ENCODE results near the gene CCSER1. TPM values are rescaled to one million over a fixed set of nuclear protein-coding genes. Genes with fewer than 3 reads are reported as not detected.
"Not testable (repeated sequence)": the region's sequence is repeated elsewhere in the genome, so short reads cannot be mapped to it uniquely, and the experiment has no call there.

Gene CCSER1
- total RNA-seq, 1 donor from 2014 or later: 1.1 TPM

- no peak for DNase-seq (ENCODE audit: low read depth, low spot score)
Measured at GRCh38 chr4:91116861-91117260, 989.7 kb downstream of the CCSER1 start.

DNA sequence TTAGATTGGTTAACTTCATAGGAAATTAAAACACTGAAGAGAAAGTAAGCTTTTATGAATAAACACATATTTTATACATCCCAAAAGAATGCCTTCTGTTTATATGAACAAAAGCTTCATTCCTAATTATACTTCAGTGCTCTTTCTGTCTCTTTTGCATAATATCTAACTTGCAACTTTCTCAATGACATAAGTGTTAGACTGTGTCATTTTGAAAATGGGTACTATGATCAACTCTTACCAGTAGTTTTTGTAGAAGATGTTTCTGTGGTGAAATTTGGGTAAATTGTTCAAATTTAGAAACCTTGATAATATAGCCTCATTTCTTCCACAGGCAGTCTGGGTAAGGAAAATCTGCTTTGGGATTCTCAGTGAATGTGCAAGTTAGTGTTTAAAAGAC lies 991.4 kb downstream of the CCSER1 start:
- DNase-seq (ENCODE audit: low read depth, low spot score): no peak

- DNase-seq (ENCODE audit: low read depth, low spot score): no peak
Measured at GRCh38 chr4:91123742-91124141, 996.5 kb downstream of the CCSER1 start.

DNA sequence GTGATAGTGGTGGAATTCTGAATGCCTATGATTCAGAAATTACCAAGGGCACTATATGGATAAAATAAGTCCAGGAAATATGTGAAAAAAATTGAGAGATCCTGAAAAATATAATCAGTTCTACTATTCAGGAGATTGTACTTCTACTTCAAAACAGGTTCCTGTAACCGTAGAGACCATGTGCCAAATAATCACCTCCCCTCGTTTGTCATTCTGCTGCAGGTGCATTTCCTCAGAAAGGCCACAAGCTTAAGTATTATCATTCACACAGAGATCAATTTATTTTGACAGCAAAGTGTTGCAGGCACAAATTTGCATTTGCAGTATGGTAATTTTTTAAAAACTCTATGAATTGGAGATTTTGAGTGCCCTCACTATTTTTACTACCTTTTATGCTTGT lies 1000.0 kb downstream of the CCSER1 start:
- no peak for DNase-seq (ENCODE audit: low read depth, low spot score)

GRCh38 chr4:91127831-91128230 lies 1000.6 kb downstream of the CCSER1 start:
- no peak for DNase-seq (ENCODE audit: low read depth, low spot score)

DNA sequence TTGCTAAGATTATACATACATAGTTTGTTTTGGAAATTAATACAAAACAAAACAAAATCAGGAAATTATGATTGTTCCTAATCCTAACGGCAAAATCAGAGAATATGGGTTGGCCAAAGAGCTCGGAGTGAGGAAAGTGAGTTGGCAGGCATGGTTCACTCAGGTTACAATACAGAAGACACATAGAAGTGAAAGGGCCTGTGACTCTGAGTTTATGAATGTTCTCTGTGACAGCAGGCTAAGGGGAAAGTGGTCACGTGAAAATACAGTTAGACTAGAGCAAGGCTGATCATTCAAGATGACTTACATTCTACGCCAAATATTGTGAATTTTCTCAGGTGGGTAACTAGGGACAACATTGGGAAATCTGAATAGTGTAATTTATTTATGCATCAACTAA lies 1001.3 kb downstream of the CCSER1 start:
- no peak for DNase-seq (ENCODE audit: low read depth, low spot score)

DNA sequence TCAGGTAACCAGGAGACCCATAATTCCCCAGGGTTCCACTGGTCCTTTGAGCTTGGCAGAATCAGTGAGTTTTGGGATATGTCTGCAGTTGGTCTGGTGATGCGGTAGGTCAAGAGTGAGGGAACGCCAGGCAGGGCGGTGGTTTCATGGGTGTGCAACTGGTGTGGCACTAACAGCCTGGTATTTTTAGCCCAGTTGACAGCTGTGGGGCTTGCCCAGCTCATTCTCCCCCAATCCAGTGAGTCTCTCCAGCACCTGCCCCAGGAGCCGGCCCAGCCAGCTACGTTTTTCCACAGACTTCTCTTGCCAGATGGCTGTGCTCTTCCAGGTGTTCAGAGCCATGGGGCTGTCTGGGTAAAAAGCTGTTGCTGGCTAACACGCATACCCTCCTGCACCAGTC lies 1019.9 kb downstream of the CCSER1 start:
- DNase-seq (ENCODE audit: low read depth, low spot score): no peak

- not testable (repeated sequence) for DNase-seq (ENCODE audit: low read depth, low spot score)
Measured at GRCh38 chr4:91154041-91154440, 1026.8 kb downstream of the CCSER1 start.

- DNase-seq (ENCODE audit: low read depth, low spot score): not testable (repeated sequence)
Measured at GRCh38 chr4:91167864-91168653, 1040.9 kb downstream of the CCSER1 start.

GRCh38 chr4:91170768-91171167 lies 1043.6 kb downstream of the CCSER1 start:
- DNase-seq (ENCODE audit: low read depth, low spot score): no peak

DNA sequence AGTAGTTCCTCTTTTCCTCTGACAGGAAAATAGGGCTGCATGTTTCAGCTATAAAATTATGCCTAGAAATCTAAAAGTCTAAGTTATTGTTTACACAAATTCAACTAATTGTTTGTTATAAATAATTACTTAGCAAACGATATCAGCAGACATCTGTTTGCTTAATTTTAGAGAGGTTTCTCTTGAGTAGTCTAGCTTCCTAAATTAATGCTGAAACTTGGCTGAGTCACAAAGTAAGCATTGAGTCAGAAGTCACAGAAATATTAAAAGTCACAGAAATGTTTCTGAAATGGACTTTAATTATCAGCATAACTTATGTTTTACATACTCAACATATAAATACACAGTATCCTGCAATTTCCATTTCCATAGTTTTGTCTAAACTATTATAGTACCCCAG lies 1044.0 kb downstream of the CCSER1 start:
- DNase-seq (ENCODE audit: low read depth, low spot score): no peak

DNA sequence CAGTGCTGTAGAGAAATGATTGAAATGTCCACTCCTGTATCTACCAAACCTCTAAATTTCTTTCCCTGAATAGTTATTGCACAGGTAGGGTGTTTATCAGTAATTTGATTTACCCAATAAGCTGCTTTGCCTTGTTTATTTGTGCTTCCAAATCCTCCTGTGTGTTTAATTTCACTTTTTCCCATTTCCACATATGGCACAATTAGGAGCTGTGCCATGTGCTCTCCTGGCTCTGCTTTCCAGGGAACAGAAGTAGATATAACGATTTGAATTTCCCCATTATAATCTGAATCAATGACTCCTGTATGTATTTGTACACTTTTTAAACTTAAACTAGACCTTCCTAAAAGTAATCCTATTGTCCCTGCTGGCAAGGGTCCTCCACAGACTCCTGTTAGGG lies 1057.9 kb downstream of the CCSER1 start:
- not testable (repeated sequence) for DNase-seq (ENCODE audit: low read depth, low spot score)

DNA sequence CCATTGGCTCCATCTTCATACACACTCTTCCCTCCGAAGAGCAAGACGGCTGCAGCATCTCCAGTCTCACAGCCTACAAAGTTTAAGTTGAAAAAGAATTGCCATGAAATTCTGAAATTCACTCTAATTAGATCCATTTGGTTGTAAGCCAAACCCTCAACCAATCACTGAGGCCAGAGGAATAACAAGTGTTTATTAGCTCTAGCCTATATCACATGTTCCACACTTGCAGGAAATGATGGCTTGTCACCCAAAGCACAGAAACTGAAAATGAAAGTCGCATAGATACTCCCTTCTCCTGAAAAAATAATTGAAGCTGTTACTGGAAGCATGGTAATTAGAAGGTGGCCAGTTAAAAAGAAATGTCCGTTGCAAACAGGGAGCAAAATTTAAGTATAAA lies 1071.8 kb downstream of the CCSER1 start:
- no peak for DNase-seq (ENCODE audit: low read depth, low spot score)

- no peak for DNase-seq (ENCODE audit: low read depth, low spot score)
Measured at GRCh38 chr4:91207535-91207934, 1080.3 kb downstream of the CCSER1 start.

- no peak for DNase-seq (ENCODE audit: low read depth, low spot score)
Measured at GRCh38 chr4:91212211-91212610, 1085.0 kb downstream of the CCSER1 start.

DNA sequence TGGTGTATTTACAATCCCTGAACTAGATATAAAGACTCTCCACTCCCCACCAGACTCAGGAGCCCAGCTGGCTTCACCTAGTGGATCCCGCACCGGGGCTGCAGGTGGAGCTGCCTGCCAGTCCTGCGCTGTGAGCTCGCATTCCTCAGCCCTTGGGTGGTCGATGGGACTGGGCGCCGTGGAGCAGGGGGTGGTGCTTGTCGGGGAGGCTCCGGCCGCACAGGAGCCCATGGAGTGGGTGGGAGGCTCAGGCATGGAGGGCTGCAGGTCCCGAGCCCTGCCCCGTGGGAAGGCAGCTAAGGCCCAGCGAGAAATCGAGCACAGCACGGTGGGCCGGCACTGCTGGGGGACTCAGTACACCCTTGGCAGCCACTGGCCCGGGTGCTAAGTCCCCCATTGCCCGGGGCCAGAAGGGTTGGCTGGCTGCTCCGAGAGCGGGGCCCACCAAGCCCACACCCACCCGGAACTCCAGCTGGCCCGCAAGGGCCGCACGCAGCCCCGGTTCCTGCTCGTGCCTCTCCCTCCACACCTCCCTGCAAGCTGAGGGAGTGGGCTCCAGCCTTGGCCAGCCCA lies 1090.7 kb downstream of the CCSER1 start:
- not testable (repeated sequence) for DNase-seq (ENCODE audit: low read depth, low spot score)

- no peak for DNase-seq (ENCODE audit: low read depth, low spot score)
Measured at GRCh38 chr4:91220315-91220714, 1093.1 kb downstream of the CCSER1 start.

- no peak for DNase-seq (ENCODE audit: low read depth, low spot score)
Measured at GRCh38 chr4:91222014-91222413, 1094.8 kb downstream of the CCSER1 start.

DNA sequence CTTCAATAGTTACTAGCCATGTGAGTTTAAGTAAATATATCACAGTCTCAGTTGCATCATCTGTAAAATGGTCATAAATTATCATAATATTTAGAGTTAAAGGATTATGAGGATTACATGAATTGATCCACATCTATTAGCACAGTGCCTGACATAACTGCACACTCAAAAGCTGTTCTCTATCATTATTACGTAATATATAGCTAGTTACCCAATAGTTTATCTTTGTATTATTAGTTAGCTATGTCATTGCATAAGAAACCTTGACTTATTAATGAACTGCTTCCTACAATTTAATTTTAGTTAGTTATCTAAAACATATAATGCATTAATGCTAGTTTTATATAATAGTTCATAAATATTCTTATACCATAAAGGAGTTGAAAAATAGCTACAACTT lies 1099.7 kb downstream of the CCSER1 start:
- no peak for DNase-seq (ENCODE audit: low read depth, low spot score)

DNA sequence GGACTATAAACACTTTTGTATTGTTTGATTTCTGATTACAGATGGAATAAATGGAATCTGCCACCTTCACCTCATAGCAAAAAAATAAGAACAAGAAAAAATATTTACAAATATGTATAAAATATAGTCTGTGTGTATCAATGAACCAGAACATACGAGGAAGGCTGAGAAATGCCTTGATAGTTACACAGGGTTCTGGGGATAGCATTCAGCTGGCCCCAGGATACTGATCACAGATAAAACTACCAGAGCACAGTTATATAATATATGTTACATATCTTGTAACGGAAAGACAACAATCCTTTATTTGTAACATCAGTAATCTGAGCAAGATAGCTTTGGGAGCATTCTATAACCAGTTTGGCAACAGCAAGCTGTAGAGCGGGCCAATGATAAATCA lies 1101.5 kb downstream of the CCSER1 start:
- DNase-seq (ENCODE audit: low read depth, low spot score): no peak

DNA sequence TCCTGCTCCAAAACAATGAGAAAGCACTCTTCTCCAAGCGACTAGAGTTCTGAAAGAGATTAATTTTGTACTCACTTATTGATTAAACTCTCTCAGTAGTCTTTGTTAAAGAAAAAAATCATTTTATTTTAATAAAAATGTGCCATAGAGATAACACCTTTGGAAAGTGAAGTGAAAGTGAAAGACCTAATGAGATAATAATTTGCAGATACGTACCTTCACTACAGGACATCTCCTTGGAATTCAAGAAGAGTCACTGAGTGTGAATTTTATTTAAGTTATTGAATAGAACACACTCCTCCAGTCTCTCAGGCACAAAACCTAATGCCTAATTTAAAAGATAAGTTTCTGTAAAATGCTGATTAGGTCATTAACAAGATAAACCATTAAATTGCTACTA lies 1106.0 kb downstream of the CCSER1 start:
- no peak for DNase-seq (ENCODE audit: low read depth, low spot score)

- DNase-seq (ENCODE audit: low read depth, low spot score): no peak
Measured at GRCh38 chr4:91243132-91243531, 1115.9 kb downstream of the CCSER1 start.

DNA sequence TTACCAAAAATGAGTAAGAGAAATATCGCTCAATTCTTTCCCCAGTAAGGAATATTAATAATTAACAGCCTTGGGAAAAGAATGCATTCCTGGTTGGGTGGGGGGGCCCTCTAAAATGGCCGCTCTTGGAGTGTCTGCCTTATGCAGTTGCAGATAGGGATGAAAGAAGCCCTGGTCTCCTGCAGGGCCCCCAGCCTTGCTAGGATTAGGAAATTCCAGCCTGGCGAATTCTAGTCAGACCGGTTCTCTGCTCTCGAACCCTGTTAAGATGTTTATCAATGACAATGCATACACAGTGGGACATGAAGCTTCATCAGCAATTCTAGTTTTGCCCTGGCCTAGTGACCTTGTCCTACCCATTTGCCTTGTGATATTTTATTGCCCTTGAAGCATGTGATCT lies 1128.8 kb downstream of the CCSER1 start:
- no peak for DNase-seq (ENCODE audit: low read depth, low spot score)
